Nephron progenitor cell (in vitro differentiated cells): Measurements from ENCODE around the gene DPP3.

Experiments
- DNase-seq: peaks from one replicate; pipeline ENCODE4 v3.0.0; 2021
- H3K27ac Mint-ChIP-seq: 2 replicates; pipeline ENCODE4 v1.8.0; 2021; ENCODE audit warnings: mild to moderate bottlenecking, moderate library complexity, mixed read lengths
- H3K27me3 Mint-ChIP-seq: 2 replicates; pipeline ENCODE4 v1.8.0; 2021; ENCODE audit warnings: mild to moderate bottlenecking, low read depth, mixed read lengths; ENCODE audit not compliant: poor library complexity
- H3K36me3 Mint-ChIP-seq: 2 replicates; pipeline ENCODE4 v1.8.0; 2021; ENCODE audit warnings: low read depth, mixed read lengths
- H3K4me1 Mint-ChIP-seq: 2 replicates; pipeline ENCODE4 v1.8.0; 2021; ENCODE audit warnings: mixed read lengths
- H3K4me3 Mint-ChIP-seq: 2 replicates; pipeline ENCODE4 v1.8.0; 2021; ENCODE audit warnings: mild to moderate bottlenecking, moderate library complexity, mixed read lengths
- H3K9me3 Mint-ChIP-seq: 2 replicates; pipeline ENCODE4 v1.8.0; 2021; ENCODE audit warnings: mild to moderate bottlenecking, moderate library complexity, mixed read lengths
- TF ChIP-seq, protein P1 (sequence below): fragments of 200-600 bp; sonication (generic); IDR thresholded peaks from 2 replicates; pipeline ENCODE4 v1.5.0; 2021; ENCODE audit warnings: antibody characterized with exemption

Gene DPP3

DNA sequence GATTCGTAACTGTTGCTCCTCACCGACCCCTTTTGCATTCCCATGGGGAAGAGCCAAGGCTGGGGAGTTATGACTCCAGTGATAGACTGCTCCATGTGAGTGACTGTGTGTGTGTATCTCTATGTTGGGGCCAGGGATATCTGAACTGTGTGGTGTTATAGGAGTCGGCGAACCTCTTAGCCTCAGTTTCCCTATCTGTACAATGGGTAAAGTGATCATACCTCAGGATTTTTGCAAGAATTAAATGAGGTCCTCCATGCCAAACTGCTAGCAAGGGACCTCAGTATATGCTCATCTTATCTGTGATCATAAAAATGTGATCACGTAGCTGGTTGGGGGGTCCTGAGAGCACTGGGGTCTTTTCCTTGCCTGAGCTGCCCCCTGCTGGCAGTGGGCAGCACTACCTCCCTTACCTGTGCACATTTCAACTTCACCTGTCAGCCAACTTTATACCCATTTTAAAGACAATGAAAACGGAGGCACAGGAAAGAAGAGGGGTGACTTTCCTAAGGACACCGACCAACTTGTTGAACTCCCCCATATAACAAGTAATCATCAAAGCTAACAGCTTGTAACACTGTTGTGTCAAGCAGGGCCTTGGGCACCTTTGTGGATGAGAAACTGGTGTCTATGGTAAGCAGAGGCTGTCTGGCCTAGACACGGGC, 1.4 kb upstream of the DPP3 start:
- DNase-seq = peak; percentile 45
- H3K4me1 Mint-ChIP-seq = peaks cover 40% of the 10 kb centered on the region
- no peaks in the 10 kb centered on the region for H3K9me3 Mint-ChIP-seq
- peaks cover 3% of the 10 kb centered on the region for H3K27me3 Mint-ChIP-seq
- TF ChIP-seq, protein P1, sequence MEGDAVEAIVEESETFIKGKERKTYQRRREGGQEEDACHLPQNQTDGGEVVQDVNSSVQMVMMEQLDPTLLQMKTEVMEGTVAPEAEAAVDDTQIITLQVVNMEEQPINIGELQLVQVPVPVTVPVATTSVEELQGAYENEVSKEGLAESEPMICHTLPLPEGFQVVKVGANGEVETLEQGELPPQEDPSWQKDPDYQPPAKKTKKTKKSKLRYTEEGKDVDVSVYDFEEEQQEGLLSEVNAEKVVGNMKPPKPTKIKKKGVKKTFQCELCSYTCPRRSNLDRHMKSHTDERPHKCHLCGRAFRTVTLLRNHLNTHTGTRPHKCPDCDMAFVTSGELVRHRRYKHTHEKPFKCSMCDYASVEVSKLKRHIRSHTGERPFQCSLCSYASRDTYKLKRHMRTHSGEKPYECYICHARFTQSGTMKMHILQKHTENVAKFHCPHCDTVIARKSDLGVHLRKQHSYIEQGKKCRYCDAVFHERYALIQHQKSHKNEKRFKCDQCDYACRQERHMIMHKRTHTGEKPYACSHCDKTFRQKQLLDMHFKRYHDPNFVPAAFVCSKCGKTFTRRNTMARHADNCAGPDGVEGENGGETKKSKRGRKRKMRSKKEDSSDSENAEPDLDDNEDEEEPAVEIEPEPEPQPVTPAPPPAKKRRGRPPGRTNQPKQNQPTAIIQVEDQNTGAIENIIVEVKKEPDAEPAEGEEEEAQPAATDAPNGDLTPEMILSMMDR = peak; percentile 74
- peaks cover 5% of the 10 kb centered on the region for H3K36me3 Mint-ChIP-seq
- H3K4me3 Mint-ChIP-seq = peak overlapping the region; percentile 95
- H3K27ac Mint-ChIP-seq = peak overlapping the region; percentile 69

DNA sequence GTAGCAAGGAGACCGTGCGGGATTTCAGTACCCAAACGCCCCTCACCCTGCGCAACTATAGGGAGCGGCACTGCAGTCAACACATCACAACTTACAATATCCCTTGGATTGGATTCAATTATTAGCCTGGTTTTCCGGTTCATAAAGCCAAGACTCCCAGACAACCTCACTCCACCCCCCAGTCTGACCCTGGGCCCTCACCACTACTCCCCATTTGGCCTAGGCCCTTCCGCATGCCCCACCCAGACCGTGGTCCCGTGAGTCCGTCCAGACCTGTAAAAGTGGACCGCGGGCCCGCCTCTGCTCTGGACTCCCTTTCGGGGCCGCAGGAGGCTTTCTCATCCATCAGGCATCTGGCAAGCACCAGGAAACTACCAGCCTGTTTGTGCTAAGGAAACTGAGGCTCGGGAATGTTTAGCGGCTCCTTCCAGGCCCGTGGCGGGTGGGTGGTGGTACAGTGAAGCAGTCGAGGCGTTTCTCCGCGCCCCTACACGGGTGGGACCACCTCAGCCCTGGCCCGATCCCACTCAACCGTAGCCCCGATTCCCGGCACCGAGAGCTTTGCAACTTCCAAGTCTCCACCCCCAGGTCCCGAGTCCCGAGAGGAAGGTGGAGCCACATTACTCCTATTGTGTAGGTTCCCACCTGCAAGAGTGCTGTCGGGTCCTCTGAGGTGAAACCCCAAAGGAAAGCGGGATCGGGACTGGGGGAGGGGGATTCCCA, 679 bp upstream of the DPP3 start:
- Mint-ChIP-seq H3K4me1 (peaks cover 40% of the 10 kb centered on the region), H3K27ac (peak overlapping the region; percentile 69), H3K27me3 (peaks cover 3% of the 10 kb centered on the region), H3K9me3 (no peaks in the 10 kb centered on the region), H3K36me3 (no peaks in the 10 kb centered on the region), H3K4me3 (peak overlapping the region; percentile 95)
- TF ChIP-seq, protein P1 = no peak
- DNase-seq = no peak

DNA sequence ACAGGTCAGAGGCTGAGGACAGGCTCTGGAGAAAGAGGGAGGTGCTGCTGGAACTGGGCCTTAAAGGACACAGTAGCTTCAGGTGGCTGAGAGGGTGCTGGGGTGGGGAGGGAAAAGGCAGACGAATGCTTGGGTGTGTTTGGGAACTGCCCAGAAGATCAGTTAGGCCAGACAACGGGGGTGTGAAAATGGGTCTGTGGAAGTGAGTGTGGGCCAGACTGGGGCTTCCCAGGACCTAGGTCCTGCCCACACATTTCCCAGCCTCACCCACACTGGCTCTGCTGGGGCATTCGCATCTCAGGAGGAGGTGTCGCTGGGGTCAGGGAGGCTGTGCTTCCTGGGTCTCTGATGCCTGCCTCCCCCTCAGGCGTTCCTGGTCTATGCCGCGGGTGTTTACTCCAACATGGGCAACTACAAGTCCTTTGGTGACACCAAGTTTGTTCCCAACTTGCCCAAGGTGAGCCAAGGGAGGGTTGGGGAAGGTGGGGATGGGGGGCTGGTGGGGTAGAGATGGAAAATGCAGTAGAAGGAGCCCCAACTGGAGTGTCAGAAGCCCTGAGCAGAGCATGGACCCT, 4.7 kb downstream of the DPP3 start:
- peaks cover 5% of the 10 kb centered on the region for H3K4me1 Mint-ChIP-seq
- peak overlapping the region; percentile 57 for H3K27ac Mint-ChIP-seq

DNA sequence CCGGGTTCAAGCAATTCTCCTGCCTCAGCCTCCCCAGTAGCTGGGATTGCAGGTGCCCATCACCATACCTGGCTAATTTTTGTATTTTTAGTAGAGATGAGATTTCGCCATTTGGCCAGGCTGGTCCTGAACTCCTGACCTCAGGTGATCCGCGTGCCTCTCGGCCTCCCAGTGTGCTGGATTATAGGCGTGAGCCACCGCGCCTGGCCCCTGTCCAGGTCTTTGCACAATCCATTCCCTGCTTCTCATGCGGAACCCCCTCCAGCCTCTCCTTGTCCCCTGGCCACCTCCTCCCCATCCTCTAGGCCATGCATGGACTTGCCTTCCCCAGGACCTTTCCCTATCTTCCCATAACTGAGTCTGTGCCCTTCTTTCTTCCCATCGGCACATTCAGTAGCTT, 8.7 kb downstream of the DPP3 start:
- H3K4me3 Mint-ChIP-seq = no peak overlapping the region
- DNase-seq = no peak
- no peaks in the 10 kb centered on the region for H3K9me3 Mint-ChIP-seq
- peak overlapping the region; percentile 83 for H3K27ac Mint-ChIP-seq
- peaks cover 4% of the 10 kb centered on the region for H3K4me1 Mint-ChIP-seq
- H3K36me3 Mint-ChIP-seq = peaks cover 10% of the 10 kb centered on the region
- TF ChIP-seq, protein P1 = no peak
- no peaks in the 10 kb centered on the region for H3K27me3 Mint-ChIP-seq

More for the DNA sequence above, 4.7 kb downstream of the DPP3 start:
- Mint-ChIP-seq H3K4me3 (no peak overlapping the region), H3K27me3 (peaks cover 3% of the 10 kb centered on the region), H3K36me3 (peaks cover 5% of the 10 kb centered on the region), H3K9me3 (no peaks in the 10 kb centered on the region)
- no peak for DNase-seq
- TF ChIP-seq, protein P1 = no peak

DNA sequence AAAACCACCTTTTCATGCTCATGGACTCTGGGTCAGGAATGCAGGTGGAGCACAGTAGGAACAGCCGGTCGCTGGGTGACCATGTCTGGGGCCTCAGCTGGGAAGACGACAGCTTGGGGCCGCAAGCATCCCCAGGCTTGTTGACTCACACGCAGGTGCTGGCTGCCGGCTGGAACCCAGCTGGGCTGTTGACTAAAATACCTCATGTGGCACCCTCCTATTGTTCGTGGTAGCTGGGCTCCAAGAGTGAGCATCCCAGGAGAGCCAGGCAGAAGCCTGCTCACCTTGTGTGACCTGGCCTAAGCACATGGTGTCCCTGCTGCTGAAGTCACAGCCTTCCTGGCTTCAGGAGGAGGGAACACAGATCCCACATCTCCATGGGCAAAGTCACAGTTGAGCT, 9.4 kb downstream of the DPP3 start:
- Mint-ChIP-seq H3K4me1 (peaks cover 4% of the 10 kb centered on the region), H3K4me3 (no peak overlapping the region), H3K27me3 (no peaks in the 10 kb centered on the region), H3K36me3 (peaks cover 10% of the 10 kb centered on the region), H3K27ac (no peak overlapping the region), H3K9me3 (no peaks in the 10 kb centered on the region)
- TF ChIP-seq, protein P1 = no peak
- no peak for DNase-seq
